Muscle of arm (tissue), 12 donors: ENCODE results near the gene TMEM19. TPM values are rescaled to one million over a fixed set of nuclear protein-coding genes. Genes with fewer than 3 reads are reported as not detected.

Experiments
- polyA plus RNA-seq, 12 donors: library from polyadenylated mRNA; unstranded; fragments of 120-200 nt; gene quantifications; one replicate each; pipeline ENCODE4 v1.2.1, GENCODE V29; 2013; ENCODE audit not compliant: insufficient read length in 12 of 12

Gene TMEM19
- polyA plus RNA-seq, 12 donors: 22.2 to 42.6 (median 32.5) TPM; not detected in 1

Other genes starting within 250 kb of the TMEM19 start
- 10 to 100 TPM in 4 of 12 donors, 1 to 10 TPM in 7, not detected in 1; 3.1 to 24.8 (median 5.9) TPM for gene LGR5, start 246.3 kb upstream of the TMEM19 start, polyA plus RNA-seq
- 10 to 100 TPM in 11 of 12 donors, not detected in 1; 26.4 to 77.3 (median 45.3) TPM for gene ZFC3H1, start 22.2 kb upstream of the TMEM19 start, polyA plus RNA-seq
- 10 to 100 TPM in 9 of 12 donors, 1 to 10 TPM in 2, not detected in 1; 8.4 to 15.9 (median 11.7) TPM for gene THAP2, start 21.8 kb upstream of the TMEM19 start, polyA plus RNA-seq
- gene RAB21, start 68.8 kb downstream of the TMEM19 start, polyA plus RNA-seq: 10 to 100 TPM; 16.4 to 58.5 (median 49.2) TPM
- gene TBC1D15, start 153.7 kb downstream of the TMEM19 start, polyA plus RNA-seq: 10 to 100 TPM in 11 of 12 donors, not detected in 1; 24.6 to 47.5 (median 33.7) TPM